ENCODE data around the gene CNKSR3.
"Not testable (repeated sequence)": the region's sequence is repeated elsewhere in the genome, so short reads cannot be mapped to it uniquely, and the experiment has no call there.

Gene CNKSR3

DNA sequence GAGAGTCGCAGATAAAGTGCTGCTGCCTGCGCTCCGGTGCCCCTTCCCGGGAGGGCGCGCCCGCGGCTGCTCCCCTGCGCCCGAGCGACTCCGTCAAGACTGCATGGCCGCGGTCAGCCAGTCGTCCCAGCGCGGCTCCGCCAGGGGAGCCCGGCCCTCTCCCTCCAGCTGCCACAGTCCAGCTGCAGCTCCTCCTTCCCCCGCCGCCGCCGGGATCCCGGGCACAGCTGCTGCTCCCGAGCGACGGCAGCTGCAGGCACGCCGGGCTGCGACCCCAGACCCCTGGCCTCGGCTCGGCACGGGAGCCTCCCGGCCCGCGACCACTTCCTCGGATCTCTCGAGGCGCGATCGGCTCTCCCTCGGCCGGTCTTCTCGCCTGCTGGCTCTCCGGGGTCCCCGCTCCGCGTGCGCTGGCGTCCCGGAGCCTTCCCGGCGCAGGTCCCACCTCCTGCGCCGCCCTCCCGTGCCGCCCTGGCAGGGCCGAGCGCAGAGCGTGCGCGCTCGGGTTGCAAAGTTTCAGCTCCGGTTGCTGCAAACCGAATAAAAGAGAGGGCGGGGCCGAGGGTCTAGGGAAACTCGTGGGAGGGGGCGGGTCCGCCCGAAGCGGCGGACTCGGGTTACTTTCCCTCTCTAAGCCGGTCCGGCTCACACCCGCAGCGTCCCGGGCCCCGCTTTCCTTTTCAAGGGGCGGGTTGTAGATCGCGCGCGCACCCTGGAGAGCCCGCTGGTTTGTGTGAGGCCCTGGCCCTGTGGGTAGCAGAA, at the start of gene CNKSR3:
Gene CNKSR3, minus strand, starts transcription at position 542 of the 762 bp plus-strand sequence. CDS start 571 bp downstream, outside the sequence.
- peak; percentile 93 for DNase-seq

- no peak for DNase-seq
Measured at GRCh38 chr6:154558984-154559383, 48.5 kb upstream of the CNKSR3 start.

DNA sequence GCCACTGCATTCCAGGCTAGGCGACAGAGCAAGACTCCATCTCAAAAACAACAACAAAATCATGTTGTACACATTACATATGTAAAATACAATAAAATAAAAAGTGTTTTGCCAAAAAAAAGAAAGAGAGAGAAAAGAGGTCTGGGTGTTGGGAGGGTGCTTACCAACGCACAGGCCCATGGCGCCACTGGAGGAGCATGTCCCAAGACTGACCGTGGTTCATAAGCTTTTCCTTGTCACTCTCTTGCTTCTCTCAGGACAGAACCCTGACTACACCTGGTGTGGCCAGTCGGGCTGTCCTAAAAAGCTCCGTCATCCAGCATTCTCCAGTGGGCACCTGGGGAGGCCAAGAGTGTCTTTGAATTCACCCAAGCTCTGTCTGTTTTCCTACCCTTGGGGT, 48.0 kb upstream of the CNKSR3 start:
- DNase-seq = no peak

DNA sequence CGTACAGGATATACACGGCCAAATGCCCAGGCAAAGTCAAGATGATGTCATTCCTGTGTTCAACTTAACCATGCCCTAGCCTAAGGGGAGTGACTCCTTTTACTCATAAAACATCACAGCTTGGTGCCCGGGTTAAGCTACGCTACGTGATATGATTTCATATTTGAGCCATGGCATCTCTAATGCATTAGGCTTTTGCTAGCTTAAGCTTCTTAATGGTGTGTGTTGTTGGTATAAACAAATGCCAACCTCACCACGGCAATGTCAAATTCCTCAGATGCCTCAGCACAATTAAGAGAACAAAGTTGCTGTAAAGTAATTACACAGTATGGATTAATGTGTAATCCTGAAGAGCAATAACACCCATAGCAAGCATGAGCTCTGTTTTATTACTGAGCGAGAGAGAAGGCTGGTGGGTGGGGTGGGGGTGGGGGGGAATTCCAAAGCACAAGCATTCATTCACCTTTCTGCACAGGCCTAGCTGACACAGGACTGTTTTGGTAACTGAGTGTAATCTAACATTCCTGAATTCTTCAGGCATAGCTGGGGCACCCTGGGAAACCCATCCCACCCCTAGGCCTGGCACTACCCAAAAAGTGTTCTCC, 44.7 kb upstream of the CNKSR3 start:
- DNase-seq = no peak

DNA sequence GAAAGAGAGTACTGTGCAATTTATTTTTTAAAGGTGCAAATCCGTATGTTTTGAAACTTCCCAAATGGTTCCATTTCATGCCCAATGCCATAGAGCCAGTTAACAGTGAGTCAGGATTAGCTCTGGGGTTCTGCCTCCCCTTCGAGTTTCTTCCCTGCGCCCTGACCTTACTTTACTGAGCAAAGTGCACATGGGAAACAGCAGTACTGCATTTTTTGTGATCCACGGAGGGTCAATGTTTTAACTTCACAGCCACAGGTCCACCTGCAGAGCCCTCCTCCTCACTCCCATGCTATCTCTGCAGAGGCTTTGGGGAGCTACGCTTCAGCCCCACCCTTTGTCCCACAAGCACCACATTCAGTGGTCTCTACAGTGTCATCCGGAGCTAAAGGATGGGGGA, 44.0 kb upstream of the CNKSR3 start:
- DNase-seq = no peak

- DNase-seq = no peak
Measured at GRCh38 chr6:154550779-154551178, 40.3 kb upstream of the CNKSR3 start.

GRCh38 chr6:154549179-154549578, 38.7 kb upstream of the CNKSR3 start:
- DNase-seq = no peak

GRCh38 chr6:154548130-154548830, 37.8 kb upstream of the CNKSR3 start:
- DNase-seq = no peak

- DNase-seq = no peak
Measured at GRCh38 chr6:154543628-154544027, 33.1 kb upstream of the CNKSR3 start.

DNA sequence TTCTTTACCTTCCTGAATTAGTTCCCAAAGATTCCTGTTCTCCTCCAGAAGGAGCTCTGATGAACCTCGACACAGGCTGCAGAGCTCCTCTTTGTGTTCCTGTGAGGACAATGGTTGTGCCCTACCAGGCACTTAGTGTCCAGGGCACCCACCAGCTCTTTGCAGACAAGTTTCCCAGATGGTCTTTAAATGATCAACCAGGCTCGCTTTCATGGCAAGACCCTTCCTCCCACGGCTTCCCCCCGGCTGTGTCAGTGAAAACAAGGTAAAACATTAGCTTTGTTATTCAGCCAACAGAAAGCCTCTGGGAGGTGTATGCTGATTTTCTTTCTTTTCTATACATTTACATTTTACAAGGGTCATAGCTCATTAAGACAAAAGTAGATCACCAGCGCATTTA, 32.3 kb upstream of the CNKSR3 start:
- peak; percentile 23 for DNase-seq

DNA sequence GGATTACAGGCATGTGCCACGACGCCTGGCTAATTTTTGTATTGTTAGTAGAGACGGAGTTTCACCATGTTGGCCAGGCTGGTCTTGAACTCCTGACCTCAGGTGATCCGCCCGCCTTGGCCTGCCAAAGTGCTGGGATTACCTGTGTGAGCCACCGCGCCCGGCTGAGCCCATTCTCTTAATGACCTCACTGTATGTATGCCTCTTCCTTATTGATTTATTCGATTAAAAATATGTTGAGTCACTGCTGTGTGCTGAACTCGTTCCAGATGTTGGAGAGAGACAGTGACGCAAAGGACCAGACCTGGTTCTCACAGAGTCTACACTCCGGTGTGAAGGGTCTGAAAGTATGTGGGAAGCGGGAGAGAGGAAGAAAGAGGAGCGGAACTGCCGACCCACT, 31.4 kb upstream of the CNKSR3 start:
- not testable (repeated sequence) for DNase-seq

- DNase-seq = no peak
Measured at GRCh38 chr6:154539593-154540269, 29.2 kb upstream of the CNKSR3 start.

GRCh38 chr6:154538640-154539191, 28.2 kb upstream of the CNKSR3 start:
- peak; percentile 23 for DNase-seq

GRCh38 chr6:154537511-154538325, 27.2 kb upstream of the CNKSR3 start:
- DNase-seq = peak; percentile 53

DNA sequence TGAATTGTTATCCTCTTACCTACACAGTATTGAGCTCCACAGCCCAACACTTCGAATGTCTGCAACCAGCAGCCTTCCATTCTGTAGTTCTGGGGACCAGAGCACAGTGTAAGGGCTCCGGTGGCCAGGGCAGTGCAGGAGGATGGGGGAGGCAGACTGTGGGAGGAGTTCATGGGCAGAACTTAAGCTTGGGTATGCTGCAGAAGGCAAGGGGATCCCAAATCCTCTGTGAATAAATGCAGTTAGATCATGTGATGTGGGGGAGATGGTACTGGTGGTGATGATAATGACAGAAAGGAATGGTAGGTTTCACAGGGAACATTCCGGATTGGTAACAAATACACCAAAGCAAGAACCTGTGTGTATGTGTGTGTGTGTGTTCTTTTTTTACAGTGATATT, 26.5 kb upstream of the CNKSR3 start:
- no peak for DNase-seq

DNA sequence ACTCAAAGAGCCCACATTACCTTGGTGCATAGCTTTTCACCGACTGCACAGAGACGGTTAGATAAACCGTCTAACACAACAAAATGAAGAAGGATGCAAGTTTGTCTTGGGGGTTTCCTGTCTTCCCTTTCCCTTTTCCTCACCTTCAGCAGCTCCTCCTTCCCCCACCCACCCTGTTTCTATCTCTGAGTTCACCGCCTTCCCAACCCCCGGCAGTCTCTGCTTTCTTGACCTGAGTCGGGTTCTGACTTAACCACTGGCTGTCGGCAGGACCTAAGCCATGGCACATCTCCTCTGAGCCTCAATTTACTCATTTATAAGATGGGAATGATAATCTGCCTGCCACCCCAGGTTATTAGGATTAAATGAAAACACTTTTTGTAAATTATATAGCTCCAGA, 25.8 kb upstream of the CNKSR3 start:
- no peak for DNase-seq

- no peak for DNase-seq
Measured at GRCh38 chr6:154535851-154536250, 25.4 kb upstream of the CNKSR3 start.

GRCh38 chr6:154535147-154535546, 24.7 kb upstream of the CNKSR3 start:
- no peak for DNase-seq

- DNase-seq = no peak
Measured at GRCh38 chr6:154534531-154534930, 24.0 kb upstream of the CNKSR3 start.

GRCh38 chr6:154532426-154532825, 21.9 kb upstream of the CNKSR3 start:
- no peak for DNase-seq

DNA sequence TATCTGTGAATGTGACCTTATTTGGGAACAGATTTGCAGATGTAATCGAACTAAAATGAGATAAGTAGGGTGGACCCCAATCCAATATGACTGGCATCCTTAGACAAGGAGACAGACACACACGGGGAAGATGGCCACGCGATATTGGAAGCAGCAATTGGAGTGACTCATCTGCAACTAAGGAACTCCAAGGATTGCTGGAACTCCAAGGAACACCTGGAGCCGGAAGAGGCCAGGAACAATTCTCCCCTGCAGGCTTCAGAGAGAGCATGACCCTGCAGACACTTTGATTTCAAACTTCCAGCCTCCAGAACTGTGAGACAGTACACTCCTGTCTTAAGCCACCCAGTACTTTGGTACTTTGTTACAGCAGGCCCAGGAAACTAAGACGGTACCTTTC, 19.5 kb upstream of the CNKSR3 start:
- no peak for DNase-seq

GRCh38 chr6:154528310-154528915, 17.9 kb upstream of the CNKSR3 start:
- DNase-seq = no peak
